ENCODE data around the gene IFRD2.

Gene IFRD2, protein sequence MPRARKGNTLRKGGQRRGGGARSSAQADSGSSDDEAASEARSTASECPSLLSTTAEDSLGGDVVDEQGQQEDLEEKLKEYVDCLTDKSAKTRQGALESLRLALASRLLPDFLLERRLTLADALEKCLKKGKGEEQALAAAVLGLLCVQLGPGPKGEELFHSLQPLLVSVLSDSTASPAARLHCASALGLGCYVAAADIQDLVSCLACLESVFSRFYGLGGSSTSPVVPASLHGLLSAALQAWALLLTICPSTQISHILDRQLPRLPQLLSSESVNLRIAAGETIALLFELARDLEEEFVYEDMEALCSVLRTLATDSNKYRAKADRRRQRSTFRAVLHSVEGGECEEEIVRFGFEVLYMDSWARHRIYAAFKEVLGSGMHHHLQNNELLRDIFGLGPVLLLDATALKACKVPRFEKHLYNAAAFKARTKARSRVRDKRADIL
- 60.9 to 226 reads per million in 2 experiments for total RNA-seq

DNA sequence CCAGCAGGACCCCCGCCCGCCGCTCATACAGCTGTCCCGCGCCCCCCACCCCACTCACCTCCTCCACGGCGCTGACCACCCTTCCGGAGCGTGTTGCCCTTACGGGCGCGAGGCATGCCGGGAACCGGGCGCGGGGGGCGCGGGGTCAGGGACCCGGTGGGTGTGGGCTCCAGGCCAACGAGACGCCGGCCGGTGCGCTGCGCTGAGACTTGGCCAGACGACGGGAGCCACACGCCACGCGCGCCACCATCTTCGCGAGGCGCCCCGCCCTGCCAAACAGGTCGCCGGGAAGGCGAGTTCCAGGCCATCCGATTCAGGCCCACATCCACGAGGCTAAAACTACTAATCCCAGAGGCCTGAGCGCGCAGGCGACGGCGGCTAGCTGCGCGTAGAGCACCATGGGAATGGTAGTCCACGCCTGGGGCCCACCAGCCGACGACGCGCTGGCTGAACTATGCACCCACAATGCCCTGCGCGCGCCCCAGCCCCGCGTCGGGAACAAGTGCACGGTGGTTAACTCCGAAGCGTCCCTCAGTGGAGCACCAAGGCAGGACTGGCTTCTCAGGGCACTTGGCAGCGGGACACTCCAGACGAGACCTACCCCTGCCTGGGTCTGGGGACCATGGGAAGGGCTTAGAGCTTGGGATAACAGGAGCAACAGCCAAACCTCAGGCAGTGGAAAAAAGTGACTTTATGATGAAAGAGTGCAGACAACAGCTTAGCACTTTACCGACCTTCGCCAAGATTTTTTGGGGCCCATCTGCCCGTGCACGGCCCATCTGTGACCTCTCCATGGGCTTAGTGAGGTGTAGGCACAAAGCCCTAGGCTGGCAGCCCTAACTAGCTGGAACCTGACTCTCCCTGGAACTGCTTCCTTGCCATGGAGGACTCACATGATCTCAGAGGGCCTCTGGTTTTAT is at the start of gene IFRD2:
TSS of gene IFRD2 (minus strand) at position 271 of the 920 bp plus-strand sequence. CDS start at position 116, 155 bp downstream.
- peak; percentile 93 for DNase-seq (ENCODE audit: low read depth)

- DNase-seq (ENCODE audit: low read depth): no peak
Observed at GRCh38 chr3:50341537-50341936, 49.3 kb upstream of the IFRD2 start.

DNA sequence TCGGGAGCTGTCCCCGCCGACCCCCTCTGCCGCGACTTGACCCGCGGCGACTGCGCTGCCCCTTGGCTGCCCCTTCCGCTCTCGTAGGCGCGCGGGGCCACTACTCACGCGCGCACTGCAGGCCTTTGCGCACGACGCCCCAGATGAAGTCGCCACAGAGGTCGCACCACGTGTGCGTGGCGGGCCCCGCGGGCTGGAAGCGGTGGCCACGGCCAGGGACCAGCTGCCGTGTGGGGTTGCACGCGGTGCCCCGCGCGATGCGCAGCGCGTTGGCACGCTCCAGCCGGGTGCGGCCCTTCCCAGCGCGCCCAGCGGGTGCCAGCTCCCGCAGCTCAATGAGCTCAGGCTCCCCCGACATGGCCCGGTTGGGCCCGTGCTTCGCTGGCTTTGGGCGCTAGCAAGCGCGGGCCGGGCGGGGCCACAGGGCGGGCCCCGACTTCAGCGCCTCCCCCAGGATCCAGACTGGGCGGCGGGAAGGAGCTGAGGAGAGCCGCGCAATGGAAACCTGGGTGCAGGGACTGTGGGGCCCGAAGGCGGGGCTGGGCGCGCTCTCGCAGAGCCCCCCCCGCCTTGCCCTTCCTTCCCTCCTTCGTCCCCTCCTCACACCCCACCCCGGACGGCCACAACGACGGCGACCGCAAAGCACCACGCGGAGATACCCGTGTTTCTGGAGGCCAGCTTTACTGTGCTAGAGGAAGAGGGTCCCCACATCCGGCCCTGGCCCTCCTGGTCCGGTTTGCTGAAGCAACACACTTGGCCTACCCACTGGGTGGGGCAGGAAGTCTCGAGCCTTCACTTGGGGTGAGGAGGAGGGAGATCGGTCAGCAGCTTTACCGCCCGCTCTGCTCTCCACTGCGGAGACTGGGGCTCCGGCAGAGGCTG is 48.5 kb upstream of the IFRD2 start, which contains the start of gene RASSF1:
TSS of gene RASSF1 (minus strand) at position 389 of the 882 bp plus-strand sequence. CDS start at position 358, 31 bp downstream.
- DNase-seq (ENCODE audit: low read depth): peak; percentile 40

DNA sequence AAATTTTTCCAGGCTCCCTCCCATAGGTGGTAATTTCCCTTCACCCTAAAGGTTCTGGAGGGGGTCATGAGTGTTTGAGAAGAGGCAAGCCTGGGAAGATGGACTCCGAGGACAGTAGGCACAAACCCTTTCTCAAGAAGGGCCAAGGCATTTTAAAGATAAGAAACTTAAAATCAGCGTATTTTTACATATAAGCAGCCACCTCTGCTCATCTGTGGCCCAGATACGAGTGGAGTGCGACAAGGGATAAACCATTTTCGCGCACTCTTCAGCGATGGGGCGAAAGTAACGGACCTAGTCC is 47.9 kb upstream of the IFRD2 start:
- no peak for DNase-seq (ENCODE audit: low read depth)

GRCh38 chr3:50339485-50340146 is 47.4 kb upstream of the IFRD2 start:
- no peak for DNase-seq (ENCODE audit: low read depth)

- no peak for DNase-seq (ENCODE audit: low read depth)
Observed at GRCh38 chr3:50338965-50339364, 46.7 kb upstream of the IFRD2 start.

DNA sequence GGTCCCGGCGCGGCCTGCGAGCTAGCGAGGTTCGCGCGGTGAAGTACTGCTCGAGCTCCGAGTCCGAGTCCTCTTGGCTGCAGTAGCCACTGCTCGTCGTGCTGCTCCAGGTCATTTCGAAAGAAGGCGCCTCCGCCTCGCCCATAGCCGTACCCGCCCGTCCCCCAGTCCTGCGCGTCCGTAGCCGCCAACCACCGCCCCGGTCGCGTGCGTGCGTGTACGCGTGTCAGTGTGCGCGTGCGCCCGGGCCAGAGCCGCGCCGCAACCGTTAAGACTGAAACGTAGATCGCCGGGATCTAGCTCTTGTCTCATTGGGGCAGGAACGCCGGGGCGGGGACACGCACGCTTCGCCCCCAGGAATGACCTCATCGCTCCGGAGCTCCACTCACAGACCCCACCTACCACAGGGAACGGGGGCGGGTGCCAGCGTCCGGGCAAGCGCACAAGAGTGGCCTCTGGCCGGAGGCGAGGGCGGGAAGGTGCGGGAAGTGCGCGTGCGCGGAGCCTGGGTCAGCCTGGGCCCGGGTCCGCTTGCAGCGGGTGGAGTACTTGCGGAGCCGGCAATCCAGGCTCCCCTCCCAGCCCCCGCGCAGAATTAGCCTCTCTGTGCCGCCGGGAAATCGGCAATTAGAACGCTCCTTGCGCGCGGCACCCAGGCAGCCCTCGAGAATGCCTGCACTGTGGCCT is 45.1 kb upstream of the IFRD2 start:
- DNase-seq (ENCODE audit: low read depth): peak; percentile 89

- DNase-seq (ENCODE audit: low read depth): no peak
Observed at GRCh38 chr3:50336452-50337174, 44.4 kb upstream of the IFRD2 start.

DNA sequence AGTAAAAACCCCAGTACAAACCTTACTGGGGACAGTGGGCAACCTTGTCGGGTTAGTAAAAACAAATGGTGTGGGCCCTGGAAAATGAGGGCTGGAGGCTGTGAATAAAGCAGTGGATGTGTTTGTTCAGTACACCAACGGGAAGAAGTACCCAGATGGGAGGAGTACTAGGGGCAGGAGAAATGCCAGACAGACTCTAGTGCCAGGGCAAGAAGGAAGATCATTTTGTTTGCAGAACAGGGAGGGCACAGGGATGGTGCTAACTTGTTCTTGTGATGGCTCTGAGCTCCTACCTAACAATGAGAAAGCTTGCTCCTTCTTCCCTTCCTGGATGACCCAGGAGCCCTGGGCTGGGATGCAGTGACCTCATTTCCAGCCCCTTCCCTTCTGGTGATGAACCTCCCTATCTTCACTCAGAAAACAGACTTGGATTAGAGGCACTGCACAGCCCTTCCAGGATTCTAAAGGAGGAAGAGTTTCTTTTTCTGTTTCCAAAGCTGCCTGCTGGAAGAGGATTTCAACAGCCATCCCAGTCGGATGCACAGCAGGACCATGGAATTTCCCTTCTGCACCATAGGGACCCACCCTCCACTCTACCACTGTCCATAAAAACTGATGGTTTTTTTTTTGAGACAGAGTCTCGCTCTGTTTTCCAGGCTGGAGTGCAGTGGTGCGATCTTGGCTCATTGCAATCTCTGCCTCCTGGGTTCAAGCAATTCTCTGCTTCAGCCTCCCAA is 42.3 kb upstream of the IFRD2 start:
- DNase-seq (ENCODE audit: low read depth): no peak

- no peak for DNase-seq (ENCODE audit: low read depth)
Observed at GRCh38 chr3:50333744-50334328, 41.6 kb upstream of the IFRD2 start.

DNA sequence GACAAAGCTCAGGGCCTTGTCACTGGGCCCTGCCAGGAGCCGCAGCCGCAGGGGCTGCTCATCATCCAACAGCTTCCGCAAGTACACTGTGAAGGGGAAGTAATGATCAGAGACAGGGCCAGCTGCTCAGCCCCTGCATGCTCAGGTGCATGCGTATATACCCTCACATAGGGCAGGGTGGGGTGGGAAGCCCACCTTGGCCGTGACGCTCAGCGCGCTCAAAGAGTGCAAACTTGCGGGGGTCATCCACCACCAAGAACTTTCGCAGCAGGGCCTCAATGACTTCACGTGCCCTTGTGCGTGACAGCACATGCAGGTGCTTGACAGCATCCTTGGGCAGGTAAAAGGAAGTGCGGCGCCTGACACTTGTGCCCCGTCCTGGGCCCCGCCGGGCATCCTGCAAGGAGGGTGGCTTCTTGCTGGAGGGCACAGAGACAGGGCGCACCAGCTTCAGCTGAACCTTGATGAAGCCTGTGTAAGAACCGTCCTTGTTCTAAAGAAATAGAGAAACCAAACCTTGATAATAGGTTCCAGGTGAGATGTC is 39.2 kb upstream of the IFRD2 start:
- DNase-seq (ENCODE audit: low read depth): no peak

- DNase-seq (ENCODE audit: low read depth): no peak
Observed at GRCh38 chr3:50330330-50330729, 38.1 kb upstream of the IFRD2 start.

DNA sequence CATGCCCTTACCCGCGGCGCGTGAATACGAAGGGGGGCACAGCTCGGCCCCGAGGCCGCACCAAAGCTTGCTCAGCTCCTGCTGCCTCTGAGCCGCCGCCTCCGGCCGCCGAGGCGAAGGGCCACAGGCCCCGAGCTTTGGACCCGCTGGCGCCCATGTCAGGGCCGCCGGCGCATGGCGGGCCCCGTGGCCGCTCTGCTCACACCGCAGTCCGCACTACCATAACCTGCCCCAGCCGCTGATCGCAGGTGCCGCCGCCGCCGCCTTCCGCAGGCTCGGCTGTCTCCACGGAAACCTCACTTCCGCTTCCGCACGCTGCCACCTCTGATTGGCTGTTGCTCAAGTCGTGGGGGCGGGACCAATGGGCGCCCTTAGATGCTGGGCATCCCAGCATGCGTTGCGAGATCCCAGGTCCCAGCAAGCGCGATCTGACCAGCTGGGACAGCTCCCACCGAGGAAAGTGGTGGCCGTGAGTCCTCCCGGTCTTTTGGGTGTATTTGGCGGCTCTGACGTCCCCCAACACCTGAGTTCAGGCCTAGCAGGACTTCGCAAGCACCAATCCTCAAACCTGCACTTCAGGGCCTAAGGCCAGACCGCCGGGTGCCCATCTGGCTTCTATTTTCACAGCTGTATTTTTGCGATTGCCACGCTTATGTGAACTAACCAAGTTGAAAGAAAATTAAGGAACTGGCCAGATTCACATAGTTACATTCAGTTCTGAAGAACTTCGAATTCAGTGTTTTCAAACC is 35.9 kb upstream of the IFRD2 start, which contains the start of gene TUSC2:
TSS of gene TUSC2 (minus strand) at position 281 of the 749 bp plus-strand sequence. CDS start at position 157, 124 bp downstream.
- peak; percentile 93 for DNase-seq (ENCODE audit: low read depth)

- no peak for DNase-seq (ENCODE audit: low read depth)
Observed at GRCh38 chr3:50327129-50327528, 34.9 kb upstream of the IFRD2 start.

DNA sequence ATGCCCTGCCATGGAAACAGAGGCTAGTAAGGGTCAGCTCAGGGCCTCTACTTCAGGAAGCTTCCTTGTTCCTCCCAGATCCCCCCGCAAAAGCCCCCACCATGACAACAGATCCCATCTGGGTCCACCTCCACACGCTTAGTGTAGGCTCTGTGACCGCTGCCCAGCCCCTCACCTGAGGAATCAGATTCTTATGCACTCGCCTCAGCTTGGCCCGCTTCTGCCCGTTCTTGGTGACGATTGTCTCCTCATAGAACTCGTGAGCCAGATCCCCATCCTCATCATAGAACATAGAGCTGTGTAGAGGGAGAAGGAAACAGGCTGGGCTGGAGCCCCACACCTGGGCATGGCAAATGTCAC is 33.9 kb upstream of the IFRD2 start:
- DNase-seq (ENCODE audit: low read depth): no peak

DNA sequence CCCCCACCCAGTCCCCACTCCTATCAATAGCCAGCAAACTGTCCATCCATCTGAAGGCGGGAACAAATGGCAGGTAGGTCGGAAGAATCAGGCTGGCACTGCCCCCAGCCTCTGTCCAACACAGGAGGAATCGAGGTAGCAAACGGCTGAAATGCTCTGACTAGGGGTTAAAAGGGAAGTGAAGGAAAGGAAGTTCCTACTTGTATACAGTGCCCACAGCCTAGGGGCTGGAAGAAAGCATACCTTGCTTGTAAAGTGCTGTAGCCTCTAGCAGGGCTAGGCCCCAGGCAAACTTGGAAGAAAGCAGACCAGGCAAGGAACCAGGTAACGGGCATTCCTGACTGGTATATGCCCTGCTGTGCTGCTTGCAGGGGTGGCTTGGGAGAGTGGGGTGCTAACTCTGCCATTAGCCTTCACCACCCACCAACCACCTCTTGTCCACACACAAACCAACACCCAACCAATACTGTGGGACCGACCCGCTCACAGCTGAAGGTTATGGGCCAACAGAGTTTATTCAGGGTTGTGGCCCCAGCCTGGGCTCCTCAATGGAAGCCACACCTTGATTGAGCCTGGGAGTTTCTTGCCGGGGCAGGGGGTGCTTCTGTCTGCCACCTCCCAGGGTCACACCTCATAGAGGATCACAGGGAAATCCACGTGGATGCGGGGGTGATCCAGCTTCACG is 33.4 kb upstream of the IFRD2 start:
- DNase-seq (ENCODE audit: low read depth): no peak

DNA sequence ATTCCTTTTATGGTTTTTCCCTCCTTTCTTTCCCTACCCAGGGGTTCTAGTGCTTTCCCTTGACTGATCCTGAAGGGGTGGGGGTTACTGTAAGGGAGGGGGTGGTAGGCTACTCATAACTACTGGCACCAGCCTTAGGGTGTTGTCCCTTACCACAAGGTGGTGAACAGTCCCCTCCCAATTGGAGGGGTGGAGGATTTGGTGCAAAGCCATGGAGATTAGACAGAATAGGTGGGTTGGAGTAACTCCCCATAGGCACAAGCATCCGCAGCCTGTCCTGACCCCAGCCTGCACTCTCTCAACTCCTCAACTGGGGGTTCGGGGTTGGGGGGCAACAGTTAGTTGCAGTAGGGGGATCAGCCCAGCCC is 32.9 kb upstream of the IFRD2 start:
- no peak for DNase-seq (ENCODE audit: low read depth)

Measured in T follicular helper cell (primary cell).